ENCODE results near the gene GALNT16. TPM values are rescaled to one million over a fixed set of nuclear protein-coding genes. Genes with fewer than 3 reads are reported as not detected.

The GALNT16 gene
- total RNA-seq, 2 experiments from 2014 or later: not detected

DNA sequence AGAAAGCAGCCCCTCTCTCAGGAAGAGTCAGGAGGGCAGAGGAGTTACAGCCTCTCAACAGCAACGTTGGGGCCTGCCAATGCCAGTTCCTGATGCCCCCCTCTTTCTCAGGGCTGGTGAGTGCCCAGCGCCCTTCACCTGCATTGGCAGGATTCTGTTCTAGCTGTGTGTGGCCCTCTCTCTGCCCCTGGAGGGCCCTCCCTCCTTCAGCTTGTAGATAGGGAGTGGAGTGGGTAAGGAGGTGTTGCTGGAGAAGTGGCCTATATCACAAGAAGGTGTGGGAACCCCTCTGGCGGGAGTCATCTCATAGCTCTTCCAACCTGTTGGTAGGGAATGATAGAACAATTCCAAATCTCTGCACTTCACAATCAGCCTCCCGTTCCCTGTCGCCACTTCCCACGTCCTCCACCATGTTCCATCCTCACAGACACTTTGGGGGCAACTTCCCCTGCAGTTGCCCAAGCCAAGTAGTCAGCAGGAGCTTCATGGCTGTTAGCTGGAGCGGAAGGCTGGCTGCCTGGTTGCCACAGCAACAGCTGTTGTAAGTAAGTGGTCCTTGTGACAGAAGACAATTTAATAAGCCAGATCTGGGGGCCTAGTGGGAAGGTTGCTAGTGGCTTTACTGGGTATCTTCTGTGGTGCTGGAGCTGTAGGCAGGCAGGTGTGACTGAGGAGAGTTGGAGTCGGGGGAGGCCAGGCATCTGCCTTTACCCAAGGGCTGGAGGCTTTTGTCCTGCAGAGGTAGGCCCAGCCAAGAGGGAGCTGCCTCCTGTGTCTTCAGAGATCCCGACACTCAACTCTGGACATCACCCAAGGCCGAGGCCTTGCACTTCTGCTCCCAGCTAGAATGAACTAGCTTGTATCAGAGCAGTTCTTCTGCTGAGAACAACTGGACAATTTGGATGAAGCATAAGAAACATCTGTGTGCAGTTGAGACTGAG lies 38.4 kb downstream of the GALNT16 start:
- H3K9me3 Mint-ChIP-seq: no peaks in the 10 kb centered on the region
- CTCF ChIA-PET: interaction anchor here (1.1 kb wide), 1 partner anchor 35 kb away, joined by 3 read pairs; no protein-coding TSS in a partner anchor
- H3K4me3 Mint-ChIP-seq: no peak overlapping the region
- peaks cover 17% of the 10 kb centered on the region for H3K27me3 Mint-ChIP-seq
- H3K4me1 Mint-ChIP-seq: no peaks in the 10 kb centered on the region
- H3K36me3 Mint-ChIP-seq (ENCODE audit: low read depth): no peaks in the 10 kb centered on the region
- no peak for DNase-seq
- POLR2A ChIA-PET: no interaction called here
- no peak overlapping the region for H3K27ac Mint-ChIP-seq

DNA sequence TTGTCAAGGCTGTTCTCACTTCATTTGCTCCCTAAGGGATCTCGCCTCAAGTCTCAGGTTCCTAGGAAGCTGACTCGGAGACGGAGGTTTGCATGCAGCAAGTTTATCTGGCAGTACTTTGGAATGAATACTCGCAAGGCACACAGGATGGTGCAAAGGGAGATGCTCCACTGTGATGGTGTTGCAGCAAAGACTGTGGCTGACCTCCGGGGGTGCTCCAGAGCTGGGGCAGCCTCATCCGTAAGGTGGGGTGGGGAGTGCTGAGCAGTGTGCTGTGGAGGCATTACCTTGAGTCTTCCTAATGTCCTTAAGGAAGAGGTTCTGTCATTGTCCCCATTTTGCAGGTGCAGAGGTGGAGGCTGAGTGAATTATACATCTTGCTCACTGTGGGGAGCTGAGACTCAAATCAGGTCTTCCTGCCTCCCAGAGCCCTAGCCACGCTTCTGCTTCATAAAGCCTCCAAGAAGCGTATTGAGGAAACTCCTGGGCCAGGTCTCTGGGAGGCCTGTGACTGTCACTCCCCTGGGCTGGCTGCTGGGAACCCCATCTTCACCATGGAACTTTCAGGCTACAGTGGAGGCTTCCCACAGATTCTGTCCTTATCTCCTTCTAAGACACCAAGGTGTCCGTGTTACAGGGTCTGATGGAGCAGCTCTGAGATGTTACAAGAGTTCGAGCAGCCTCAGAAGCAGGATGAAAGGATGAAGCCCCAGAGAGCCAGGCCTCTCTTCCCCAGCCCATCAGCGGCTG lies 39.5 kb downstream of the GALNT16 start:
- H3K4me1 Mint-ChIP-seq: no peaks in the 10 kb centered on the region
- H3K9me3 Mint-ChIP-seq: no peaks in the 10 kb centered on the region
- ChIA-PET CTCF (interaction anchor here (1.1 kb wide), 1 partner anchor 34 kb away, joined by 3 read pairs; no protein-coding TSS in a partner anchor), POLR2A (no interaction called here)
- no peaks in the 10 kb centered on the region for H3K36me3 Mint-ChIP-seq (ENCODE audit: low read depth)
- H3K27me3 Mint-ChIP-seq: peaks cover 22% of the 10 kb centered on the region
- no peak overlapping the region for H3K4me3 Mint-ChIP-seq
- DNase-seq: no peak
- H3K27ac Mint-ChIP-seq: no peak overlapping the region

DNA sequence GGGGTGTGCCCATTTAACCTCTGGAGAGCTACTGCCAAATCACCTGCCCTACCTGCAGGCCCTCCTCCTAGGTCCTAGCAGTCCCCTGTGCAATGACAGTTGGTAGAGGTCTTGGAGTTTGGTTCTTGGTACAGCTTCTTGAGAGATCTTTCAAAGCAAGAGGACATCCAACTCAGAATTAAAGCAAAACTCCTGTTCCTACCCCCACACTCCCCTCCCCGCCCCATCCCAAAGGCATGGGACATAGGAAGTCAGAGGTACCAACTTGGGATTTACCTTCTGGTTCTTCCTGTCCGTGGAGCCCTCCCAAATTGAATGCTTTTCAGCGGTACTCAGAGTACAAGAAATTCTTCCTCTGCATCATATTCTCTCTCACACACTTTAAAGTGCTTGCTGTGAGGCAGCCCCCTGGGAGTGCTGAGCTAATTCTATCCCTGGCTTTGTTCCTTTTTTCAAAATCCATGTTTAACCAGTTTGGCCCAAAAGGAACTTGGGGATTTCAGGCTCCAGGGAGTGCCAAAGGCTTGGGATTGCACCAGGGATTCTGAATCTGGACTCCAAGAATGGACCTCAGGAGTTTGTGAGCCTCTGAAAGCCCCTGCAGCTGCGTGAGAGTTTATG lies 40.8 kb downstream of the GALNT16 start:
- ChIA-PET POLR2A (no interaction called here), CTCF (interaction anchor here (0.5 kb wide), 1 partner anchor 284 kb away, joined by 3 read pairs; no protein-coding TSS in a partner anchor)
- H3K27me3 Mint-ChIP-seq: peaks cover 28% of the 10 kb centered on the region
- no peak overlapping the region for H3K27ac Mint-ChIP-seq
- no peak overlapping the region for H3K4me3 Mint-ChIP-seq
- no peaks in the 10 kb centered on the region for H3K36me3 Mint-ChIP-seq (ENCODE audit: low read depth)
- no peaks in the 10 kb centered on the region for H3K9me3 Mint-ChIP-seq
- no peak for DNase-seq
- H3K4me1 Mint-ChIP-seq: no peaks in the 10 kb centered on the region

DNA sequence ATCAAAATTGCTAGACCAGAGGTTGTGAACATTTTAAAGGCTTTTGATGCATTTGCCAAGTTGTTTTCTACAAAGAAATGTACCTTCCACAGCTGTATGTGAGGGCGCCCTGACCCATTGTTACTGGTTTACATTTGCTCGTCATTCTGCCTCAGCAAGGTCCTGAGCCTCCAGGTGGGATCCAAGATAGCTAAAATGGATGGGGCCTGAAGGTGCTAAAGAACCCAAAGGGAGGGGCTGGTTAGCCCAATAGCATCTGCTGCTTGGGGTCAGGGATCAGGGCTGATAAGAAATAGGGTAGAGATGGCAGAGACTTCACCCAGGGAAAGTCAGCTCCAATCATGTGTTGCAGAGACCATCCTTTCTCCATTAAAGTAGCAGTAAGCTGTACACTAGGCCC lies 43.1 kb downstream of the GALNT16 start:
- no peak overlapping the region for H3K27ac Mint-ChIP-seq
- no peaks in the 10 kb centered on the region for H3K36me3 Mint-ChIP-seq (ENCODE audit: low read depth)
- no peaks in the 10 kb centered on the region for H3K9me3 Mint-ChIP-seq
- H3K4me1 Mint-ChIP-seq: no peaks in the 10 kb centered on the region
- CTCF ChIA-PET: interaction anchor here (1.2 kb wide), 1 partner anchor 13 kb away, joined by 4 read pairs; no protein-coding TSS in a partner anchor
- peaks cover 43% of the 10 kb centered on the region for H3K27me3 Mint-ChIP-seq
- DNase-seq: no peak
- no peak overlapping the region for H3K4me3 Mint-ChIP-seq
- POLR2A ChIA-PET: no interaction called here

DNA sequence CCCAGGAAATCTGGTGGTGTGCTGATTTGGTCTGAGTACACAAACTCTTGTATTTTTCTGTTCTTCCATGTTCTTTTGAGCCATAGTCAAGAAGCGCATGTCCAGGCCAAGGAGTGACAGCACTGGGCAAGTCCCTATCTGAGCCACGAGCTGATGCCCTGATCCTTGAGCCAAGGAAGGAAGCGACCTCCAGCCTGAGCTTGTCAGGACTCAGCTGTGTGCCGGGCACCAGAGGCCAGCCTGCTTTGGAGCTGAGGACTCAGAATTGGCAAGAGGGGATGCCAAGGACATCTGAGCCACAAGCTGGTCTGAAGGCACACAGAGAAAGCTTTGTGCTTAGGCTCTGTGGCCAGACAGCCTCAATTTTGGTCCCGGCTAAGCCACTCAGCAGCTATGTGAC lies 52.6 kb downstream of the GALNT16 start:
- H3K9me3 Mint-ChIP-seq: no peaks in the 10 kb centered on the region
- H3K36me3 Mint-ChIP-seq (ENCODE audit: low read depth): no peaks in the 10 kb centered on the region
- DNase-seq: no peak
- ChIA-PET POLR2A (no interaction called here), CTCF (interaction anchor here (0.6 kb wide), 1 partner anchor 35 kb away, joined by 4 read pairs; no protein-coding TSS in a partner anchor)
- no peak overlapping the region for H3K27ac Mint-ChIP-seq
- H3K4me1 Mint-ChIP-seq: no peaks in the 10 kb centered on the region
- peaks cover 14% of the 10 kb centered on the region for H3K27me3 Mint-ChIP-seq
- no peak overlapping the region for H3K4me3 Mint-ChIP-seq

DNA sequence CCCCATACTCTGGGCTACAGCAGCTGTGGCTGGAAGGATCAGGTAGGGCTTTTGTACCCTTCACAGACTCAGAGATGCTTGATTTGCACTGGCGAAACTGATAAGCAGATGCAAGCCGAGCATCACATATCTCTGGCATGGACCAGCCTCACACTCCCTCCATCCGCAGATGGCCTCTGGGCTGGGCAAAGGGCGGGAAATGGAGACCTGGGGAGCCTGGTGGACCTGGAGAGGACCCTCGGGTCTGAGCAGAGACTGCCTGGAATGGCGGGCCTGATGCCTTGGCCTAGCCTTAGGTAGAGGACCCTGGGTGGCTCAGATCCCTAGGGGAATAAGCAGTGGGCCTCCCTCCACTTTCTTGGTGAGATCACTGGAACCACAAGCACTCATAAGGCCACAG lies 53.2 kb downstream of the GALNT16 start:
- Mint-ChIP-seq H3K4me1 (no peaks in the 10 kb centered on the region), H3K36me3 (ENCODE audit: low read depth) (no peaks in the 10 kb centered on the region), H3K9me3 (no peaks in the 10 kb centered on the region), H3K4me3 (no peak overlapping the region), H3K27ac (no peak overlapping the region), H3K27me3 (peaks cover 11% of the 10 kb centered on the region)
- ChIA-PET CTCF (no interaction called here), POLR2A (no interaction called here)
- no peak for DNase-seq

DNA sequence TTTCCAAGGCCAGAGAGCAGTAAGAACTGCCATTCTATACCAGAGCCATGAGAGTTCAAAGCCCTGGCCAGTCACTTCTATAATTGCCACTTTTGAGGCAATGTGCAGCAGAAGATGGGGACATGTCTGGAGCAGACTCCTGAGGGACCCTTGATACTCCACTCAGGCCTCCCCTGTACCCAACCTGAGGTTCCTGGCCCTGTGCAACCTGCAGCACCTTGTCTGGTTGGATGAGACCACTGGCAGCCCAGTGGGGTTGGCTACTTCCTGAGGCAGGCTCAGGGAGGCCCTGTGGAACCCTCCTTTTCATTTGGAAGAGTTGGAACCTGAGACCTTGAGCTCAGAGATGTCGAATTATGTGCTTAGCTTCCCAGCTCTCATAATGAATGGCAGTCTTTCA lies 54.4 kb downstream of the GALNT16 start:
- H3K4me3 Mint-ChIP-seq: no peak overlapping the region
- no peaks in the 10 kb centered on the region for H3K9me3 Mint-ChIP-seq
- H3K27me3 Mint-ChIP-seq: peaks cover 8% of the 10 kb centered on the region
- H3K27ac Mint-ChIP-seq: no peak overlapping the region
- ChIA-PET CTCF (no interaction called here), POLR2A (no interaction called here)
- H3K36me3 Mint-ChIP-seq (ENCODE audit: low read depth): no peaks in the 10 kb centered on the region
- no peaks in the 10 kb centered on the region for H3K4me1 Mint-ChIP-seq
- no peak for DNase-seq

DNA sequence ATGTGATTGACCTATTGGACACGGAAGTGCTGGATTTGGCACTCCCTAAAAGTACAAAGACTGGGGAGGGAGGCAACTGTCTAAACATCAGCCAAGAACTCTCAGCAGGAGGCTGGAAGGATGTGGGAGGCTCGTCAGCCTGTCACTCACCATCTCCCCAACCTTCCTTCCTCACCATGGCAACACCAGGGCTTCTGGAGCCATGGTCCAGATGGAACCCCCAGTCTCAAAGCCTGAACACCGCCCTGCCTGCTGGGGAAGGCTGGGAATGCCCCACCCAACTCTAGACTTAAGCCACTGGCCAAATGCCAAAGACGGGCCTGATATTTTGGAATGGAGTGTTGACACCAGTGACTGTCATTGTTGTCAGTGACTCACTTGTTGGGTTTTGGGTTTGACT lies 55.3 kb downstream of the GALNT16 start:
- no peaks in the 10 kb centered on the region for H3K36me3 Mint-ChIP-seq (ENCODE audit: low read depth)
- H3K27me3 Mint-ChIP-seq: peaks cover 3% of the 10 kb centered on the region
- H3K4me3 Mint-ChIP-seq: no peak overlapping the region
- H3K4me1 Mint-ChIP-seq: no peaks in the 10 kb centered on the region
- no peak for DNase-seq
- no peak overlapping the region for H3K27ac Mint-ChIP-seq
- H3K9me3 Mint-ChIP-seq: no peaks in the 10 kb centered on the region
- ChIA-PET POLR2A (no interaction called here), CTCF (interaction anchor here (0.5 kb wide), 1 partner anchor 98 kb away, joined by 4 read pairs; no protein-coding TSS in a partner anchor)

DNA sequence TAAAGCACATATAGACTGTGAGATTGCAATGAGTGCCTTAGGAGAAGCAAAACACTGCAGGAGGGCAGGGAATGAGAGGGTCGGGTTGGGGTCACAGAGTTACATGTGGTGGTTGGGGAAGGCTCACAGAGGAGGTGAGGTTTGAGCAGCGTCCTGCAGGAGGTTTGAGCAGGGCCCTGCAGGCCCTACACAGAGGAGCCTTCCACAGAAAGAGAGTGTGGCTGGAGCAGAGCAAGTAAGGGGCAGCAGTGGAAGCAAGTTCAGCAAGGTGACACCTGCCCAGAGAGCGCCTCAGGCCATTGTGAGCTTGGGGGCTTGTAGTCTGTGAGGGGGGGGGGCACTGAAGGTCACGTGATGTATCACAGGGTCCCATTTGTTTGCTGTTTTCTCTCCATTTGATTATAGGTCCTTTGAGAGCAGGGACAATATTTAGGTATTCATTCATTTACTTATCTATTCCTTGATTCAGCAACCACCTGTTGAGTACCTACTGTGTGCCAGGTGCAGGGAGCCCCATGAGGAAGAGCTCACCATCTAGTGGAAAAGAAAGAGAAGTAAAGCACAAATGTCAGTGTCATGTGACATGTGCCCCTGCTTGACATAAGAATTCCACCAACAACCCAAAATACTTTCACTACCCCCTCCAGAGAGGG lies 56.6 kb downstream of the GALNT16 start:
- Mint-ChIP-seq H3K4me1 (no peaks in the 10 kb centered on the region), H3K4me3 (no peak overlapping the region), H3K9me3 (no peaks in the 10 kb centered on the region), H3K27ac (no peak overlapping the region), H3K27me3 (no peaks in the 10 kb centered on the region), H3K36me3 (ENCODE audit: low read depth) (no peaks in the 10 kb centered on the region)
- ChIA-PET POLR2A (no interaction called here), CTCF (interaction anchor here (1.2 kb wide), 1 partner anchor 10 kb away, joined by 3 read pairs; no protein-coding TSS in a partner anchor)
- DNase-seq: no peak

DNA sequence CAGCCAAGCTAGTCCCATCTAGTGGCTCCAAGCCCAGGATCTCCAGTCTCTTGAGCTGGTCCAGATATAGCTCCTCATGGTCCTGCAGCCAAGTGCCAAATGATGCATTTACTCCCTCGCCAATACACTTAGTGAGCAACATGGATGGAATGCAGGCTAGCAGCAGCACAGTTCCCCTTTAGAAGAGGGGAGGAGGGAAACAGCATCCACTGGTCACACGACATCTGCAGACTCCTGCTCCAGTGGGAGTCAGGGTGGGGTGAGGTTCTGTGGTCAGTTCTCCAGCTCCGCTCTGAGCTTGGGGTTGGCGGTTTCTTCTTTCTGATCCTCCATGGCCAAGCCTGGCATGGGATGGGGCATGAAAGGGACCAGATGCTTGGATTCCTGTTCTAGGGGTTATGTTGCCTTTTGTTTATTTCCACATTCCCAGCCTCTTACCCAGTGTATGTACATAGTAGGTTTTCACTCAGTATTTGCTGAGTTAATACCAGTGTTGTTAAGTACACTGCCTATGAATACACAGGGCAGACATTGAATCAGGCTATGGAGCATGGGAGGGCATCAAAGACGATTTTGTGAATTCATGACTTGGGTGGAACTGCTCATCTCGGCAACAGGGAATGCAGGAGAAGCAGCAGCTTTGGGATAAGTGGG lies 57.3 kb downstream of the GALNT16 start:
- H3K9me3 Mint-ChIP-seq: no peaks in the 10 kb centered on the region
- POLR2A ChIA-PET: no interaction called here

DNA sequence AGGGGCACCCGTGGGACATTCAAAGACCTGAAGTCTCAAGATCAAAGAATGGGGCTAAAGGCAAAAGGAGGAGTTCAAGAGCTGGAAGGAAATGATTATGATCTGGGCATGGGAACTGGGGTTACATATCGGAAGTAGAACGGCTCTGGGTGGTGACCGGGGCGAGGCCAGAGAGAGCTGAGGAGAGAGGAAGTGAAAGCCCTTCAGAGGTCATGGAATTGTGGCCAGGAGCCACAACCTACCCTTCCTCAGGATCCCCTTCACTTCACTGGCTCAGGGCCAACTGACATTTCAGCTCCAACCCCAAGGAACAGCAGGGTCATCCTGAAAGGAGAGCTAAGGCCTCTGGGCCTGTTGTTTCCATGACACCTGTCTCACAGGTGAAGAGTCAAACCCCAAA lies 57.8 kb downstream of the GALNT16 start:
- Mint-ChIP-seq H3K9me3 (no peaks in the 10 kb centered on the region), H3K27me3 (no peaks in the 10 kb centered on the region), H3K4me3 (no peak overlapping the region), H3K27ac (no peak overlapping the region), H3K36me3 (ENCODE audit: low read depth) (no peaks in the 10 kb centered on the region), H3K4me1 (no peaks in the 10 kb centered on the region)
- ChIA-PET POLR2A (no interaction called here), CTCF (no interaction called here)
- DNase-seq: no peak

More for the DNA sequence above, 57.3 kb downstream of the GALNT16 start:
- CTCF ChIA-PET: interaction anchor here (1.2 kb wide), 1 partner anchor 9 kb away, joined by 3 read pairs; no protein-coding TSS in a partner anchor
- H3K4me1 Mint-ChIP-seq: no peaks in the 10 kb centered on the region
- no peaks in the 10 kb centered on the region for H3K27me3 Mint-ChIP-seq
- DNase-seq: no peak
- no peak overlapping the region for H3K4me3 Mint-ChIP-seq
- no peak overlapping the region for H3K27ac Mint-ChIP-seq
- H3K36me3 Mint-ChIP-seq (ENCODE audit: low read depth): no peaks in the 10 kb centered on the region

DNA sequence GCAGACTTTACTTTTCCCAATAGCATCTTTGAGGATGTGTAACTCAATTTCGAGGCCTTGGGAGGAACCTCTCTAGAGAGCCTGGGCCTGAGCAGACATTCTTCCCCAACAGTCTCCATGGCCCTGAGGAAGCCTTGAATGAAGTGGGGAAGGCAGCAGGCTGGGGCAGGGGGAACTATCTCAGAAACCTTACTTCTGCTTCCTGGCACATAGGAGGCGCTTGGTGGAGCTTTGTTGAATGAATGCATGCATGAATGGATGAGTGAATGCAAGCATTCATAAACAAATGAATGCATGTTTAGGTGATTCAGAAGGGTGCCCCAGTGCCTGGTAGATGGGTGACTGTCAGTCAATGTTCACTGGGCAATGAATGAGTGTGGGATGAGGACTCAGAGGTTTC lies 58.3 kb downstream of the GALNT16 start:
- no peak for DNase-seq
- Mint-ChIP-seq H3K9me3 (no peaks in the 10 kb centered on the region), H3K27ac (no peak overlapping the region), H3K27me3 (no peaks in the 10 kb centered on the region), H3K36me3 (ENCODE audit: low read depth) (no peaks in the 10 kb centered on the region), H3K4me1 (no peaks in the 10 kb centered on the region), H3K4me3 (no peak overlapping the region)
- ChIA-PET CTCF (no interaction called here), POLR2A (no interaction called here)
